GM10248 (cell line): ENCODE measurements around the gene KRTAP10-12.

Experiments
- CTCF ChIA-PET: fragments of 300-600 bp; sonication (Branson Sonifier 250); formaldehyde crosslinking; extraction: SDS; loops from one replicate; lab custom pipeline; 2021; ENCODE audit warnings: antibody characterized with exemption; lab: Yijun Ruan, JAX
- POLR2A ChIA-PET: fragments of 350-650 bp; sonication (Branson Sonifier 250); formaldehyde crosslinking; extraction: SDS; loops from one replicate; lab custom pipeline; 2020; ENCODE audit warnings: antibody characterized with exemption; lab: Yijun Ruan, JAX
- DNase-seq: peaks from one replicate; pipeline ENCODE4 v3.0.0; 2012; ENCODE audit errors: extremely low spot score
- TF ChIP-seq, protein P1 (sequence below): IDR thresholded peaks from 2 replicates; pipeline ENCODE4 v1.5.1; 2012; ENCODE audit warnings: mild to moderate bottlenecking, low read depth; ENCODE audit errors: extremely low read depth, missing control alignments, control extremely low read depth

Gene KRTAP10-12

DNA sequence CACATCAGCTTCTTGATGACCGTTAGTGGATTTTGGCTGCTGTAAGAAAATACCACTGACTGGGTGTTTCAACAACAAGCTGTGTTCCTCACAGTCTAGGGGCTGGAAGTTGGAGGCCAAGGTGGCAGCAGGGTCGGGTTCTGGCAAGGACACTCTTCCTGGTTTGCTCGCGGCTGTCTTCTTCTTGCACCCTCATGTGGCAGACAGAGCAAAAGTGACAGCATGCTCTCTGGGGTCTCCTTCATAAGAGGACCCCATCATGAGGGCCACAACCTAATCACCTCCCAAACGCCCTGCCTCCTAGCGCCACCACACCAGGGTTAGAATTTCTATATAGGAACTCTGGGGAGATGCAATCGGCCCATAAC is 33.0 kb downstream of the KRTAP10-12 start:
- TF ChIP-seq, protein P1, sequence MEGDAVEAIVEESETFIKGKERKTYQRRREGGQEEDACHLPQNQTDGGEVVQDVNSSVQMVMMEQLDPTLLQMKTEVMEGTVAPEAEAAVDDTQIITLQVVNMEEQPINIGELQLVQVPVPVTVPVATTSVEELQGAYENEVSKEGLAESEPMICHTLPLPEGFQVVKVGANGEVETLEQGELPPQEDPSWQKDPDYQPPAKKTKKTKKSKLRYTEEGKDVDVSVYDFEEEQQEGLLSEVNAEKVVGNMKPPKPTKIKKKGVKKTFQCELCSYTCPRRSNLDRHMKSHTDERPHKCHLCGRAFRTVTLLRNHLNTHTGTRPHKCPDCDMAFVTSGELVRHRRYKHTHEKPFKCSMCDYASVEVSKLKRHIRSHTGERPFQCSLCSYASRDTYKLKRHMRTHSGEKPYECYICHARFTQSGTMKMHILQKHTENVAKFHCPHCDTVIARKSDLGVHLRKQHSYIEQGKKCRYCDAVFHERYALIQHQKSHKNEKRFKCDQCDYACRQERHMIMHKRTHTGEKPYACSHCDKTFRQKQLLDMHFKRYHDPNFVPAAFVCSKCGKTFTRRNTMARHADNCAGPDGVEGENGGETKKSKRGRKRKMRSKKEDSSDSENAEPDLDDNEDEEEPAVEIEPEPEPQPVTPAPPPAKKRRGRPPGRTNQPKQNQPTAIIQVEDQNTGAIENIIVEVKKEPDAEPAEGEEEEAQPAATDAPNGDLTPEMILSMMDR = no peak
- ChIA-PET POLR2A (no interaction called here), CTCF (interaction anchor here (0.7 to 1.7 kb wide), 2 partner anchors 15 to 219 kb away, joined by 3 read pairs; no protein-coding TSS in a partner anchor)

DNA sequence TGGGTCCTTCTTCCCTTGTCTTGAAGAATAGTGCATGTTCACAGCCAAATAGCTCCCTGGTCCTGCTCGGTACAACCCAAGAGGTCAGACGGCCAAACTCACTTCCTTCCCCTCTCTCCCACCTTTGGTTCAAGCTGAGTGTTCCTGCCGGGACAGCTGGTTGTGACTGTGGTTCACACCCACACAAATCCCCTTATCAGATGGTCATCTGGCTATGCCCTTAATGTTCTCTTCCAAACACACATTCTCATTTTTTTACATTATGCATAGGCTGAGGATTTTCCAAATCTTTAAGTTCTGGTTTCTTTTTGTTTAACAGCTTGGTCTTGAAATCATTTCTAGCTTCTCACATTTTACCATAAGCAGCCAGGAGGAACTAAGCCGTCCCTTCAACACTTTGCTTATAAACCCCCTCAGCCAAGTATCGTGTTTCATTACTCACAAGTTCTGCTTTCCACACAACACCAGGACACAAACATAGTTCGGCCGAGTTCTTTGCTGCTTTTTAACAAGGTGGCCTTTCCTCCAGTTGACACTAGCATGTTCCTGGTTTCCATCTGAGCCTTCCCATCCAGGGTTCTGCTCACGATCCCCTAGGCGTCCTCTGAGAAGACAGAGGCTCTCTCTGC is 34.1 kb downstream of the KRTAP10-12 start:
- DNase-seq = no peak
- ChIA-PET CTCF (interaction anchor here (0.7 to 1.8 kb wide), 3 partner anchors 10 to 220 kb away, joined by 3 to 7 read pairs (median 3); no protein-coding TSS in a partner anchor), POLR2A (no interaction called here)
- TF ChIP-seq, protein P1 = no peak

More for the DNA sequence above, 33.0 kb downstream of the KRTAP10-12 start:
- no peak for DNase-seq

DNA sequence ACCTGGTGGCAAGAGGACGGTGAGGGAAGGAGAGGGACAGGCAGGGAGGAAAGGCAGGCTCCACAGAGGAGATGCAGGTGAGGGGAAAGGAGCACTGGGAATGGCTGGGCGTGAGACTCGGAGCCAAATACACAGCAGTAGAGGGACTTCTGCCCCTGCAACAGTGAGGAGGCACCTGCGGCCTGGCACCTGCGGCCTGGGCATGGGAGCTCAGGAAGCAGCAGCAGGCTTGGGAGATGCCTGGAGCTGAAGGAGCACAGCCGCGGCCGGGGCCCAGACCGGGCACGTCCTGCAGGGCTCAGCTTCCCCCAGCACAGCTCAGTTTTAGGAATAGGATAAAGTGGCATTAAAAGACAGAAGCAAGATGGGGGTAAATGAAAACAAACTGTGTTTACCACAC is 35.3 kb downstream of the KRTAP10-12 start:
- TF ChIP-seq, protein P1 = no peak
- ChIA-PET POLR2A (no interaction called here), CTCF (interaction anchor here (1.8 kb wide), 1 partner anchor 9 kb away, joined by 7 read pairs; no protein-coding TSS in a partner anchor)
- no peak for DNase-seq

DNA sequence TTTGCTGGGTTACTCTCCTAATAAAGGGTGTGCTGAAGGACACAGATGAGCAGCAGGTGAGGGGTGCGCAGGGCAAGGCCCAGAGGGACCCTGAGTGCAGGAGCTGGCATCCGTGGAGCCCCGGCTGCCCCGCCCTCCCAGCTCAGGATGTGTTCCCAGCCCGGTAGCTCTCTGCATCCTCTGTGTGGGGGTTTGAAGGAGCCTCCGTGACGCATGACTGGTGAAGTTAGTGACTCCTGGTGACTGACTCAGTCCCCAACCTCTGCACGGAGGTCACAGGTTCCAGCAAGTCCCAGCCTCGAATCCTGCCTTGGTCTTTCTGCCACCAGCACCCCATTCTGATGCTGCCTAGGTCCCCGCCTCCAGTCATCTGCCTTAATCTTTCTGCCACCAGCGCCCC is 36.0 kb downstream of the KRTAP10-12 start:
- ChIA-PET POLR2A (no interaction called here), CTCF (interaction anchor here (1.8 kb wide), 1 partner anchor 8 kb away, joined by 7 read pairs; no protein-coding TSS in a partner anchor)
- DNase-seq = no peak
- TF ChIP-seq, protein P1 = no peak

DNA sequence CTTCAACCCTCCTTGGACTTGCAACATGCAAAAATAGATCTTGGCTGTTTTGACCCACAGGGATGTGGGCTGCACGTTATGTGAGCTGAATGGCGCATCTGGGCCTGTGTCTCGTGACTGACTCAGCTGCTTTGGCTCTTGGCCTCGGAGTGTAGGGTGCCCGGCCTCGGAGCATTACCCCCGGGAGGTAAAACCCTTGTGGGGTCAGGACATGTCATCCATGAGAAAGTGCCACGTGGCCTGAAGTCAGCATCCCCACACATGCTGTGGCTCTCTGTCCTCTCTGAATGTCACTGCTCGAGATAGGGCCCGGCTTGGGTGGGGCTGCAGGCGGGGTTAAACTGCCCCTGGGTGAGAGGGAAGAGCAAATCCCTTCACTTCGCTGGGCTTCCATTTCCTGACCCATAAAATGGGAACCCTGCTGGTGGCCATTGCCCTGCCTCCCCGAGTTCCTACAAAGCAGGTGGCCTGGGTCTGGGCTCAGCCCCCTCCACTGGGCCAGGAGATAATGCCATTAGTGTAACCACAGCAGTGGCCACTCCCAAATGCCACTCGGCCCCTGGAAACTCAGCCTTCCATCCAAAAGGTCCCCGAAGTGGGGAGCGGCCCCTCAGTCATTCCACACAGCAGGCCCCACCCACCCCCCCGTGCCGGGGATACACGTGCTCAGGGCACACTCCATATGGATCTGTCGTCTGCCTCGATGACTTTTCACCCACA is 37.2 kb downstream of the KRTAP10-12 start:
- no peak for DNase-seq
- ChIA-PET POLR2A (no interaction called here), CTCF (interaction anchor here (1.5 kb wide), 1 partner anchor 21 kb away, joined by 3 read pairs; no protein-coding TSS in a partner anchor)
- TF ChIP-seq, protein P1 = no peak

DNA sequence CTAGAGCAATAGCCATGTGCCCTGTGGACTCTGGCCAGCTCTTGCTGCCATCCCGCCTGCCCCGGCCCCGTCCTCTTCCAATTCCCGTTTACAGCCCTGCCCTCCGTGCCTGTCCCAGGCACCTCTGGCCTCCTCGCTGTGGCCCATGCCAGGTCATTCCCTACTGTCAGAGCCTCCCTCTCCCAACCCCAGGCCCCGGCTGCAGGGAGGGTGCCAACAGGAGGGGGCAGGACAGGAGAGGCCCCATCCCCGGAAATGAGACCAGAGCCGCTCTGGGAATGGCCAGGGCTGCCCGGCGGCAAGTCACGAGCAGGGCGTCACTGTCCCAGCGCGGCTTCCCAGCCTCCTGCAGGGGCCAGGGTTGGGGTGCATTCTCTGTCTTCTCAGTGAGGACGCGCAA is 37.9 kb downstream of the KRTAP10-12 start:
- TF ChIP-seq, protein P1 = no peak
- CTCF ChIA-PET = interaction anchor here (1.5 kb wide), 1 partner anchor 22 kb away, joined by 3 read pairs; no protein-coding TSS in a partner anchor
- no peak for DNase-seq
- POLR2A ChIA-PET = no interaction called here
